Pancreas (tissue), 10 donors: ENCODE data around the gene SLC49A3. TPM values are rescaled to one million over a fixed set of nuclear protein-coding genes. Genes with fewer than 3 reads are reported as not detected.

ENCODE experiments used
- ATAC-seq, 4 donors: fragments of 200-7000 bp; cut with Tn5 transposase; one replicate each; pipeline versions ENCODE4 v1.8.0 to v1.9.1; 2020; ENCODE audit warnings: mild to moderate bottlenecking in 4 of 4, moderate library complexity in 4 of 4
- DNase-seq, 6 donors: peaks; one replicate each; pipeline ENCODE4 v3.0.0-alpha.2; 2020
- FAIRE-seq: peaks from 2 replicates; lab custom pipeline; 2012; peaks lifted over from hg19 to GRCh38; lab: Jason Lieb, UNC
- H3K27ac ChIP-seq, 4 donors: fragments of 200-600 bp; sonication (generic); 1 replicate in 3 of 4; 2 replicates in 1 of 4; pipeline versions ENCODE4 v1.5.0 to v1.8.0; 2020
- H3K27me3 ChIP-seq, 4 donors: fragments of 200-600 bp; one replicate each; pipeline ENCODE4 v1.8.0; 2021
- H3K36me3 ChIP-seq, 3 donors: fragments of 200-600 bp; sonication (generic) in 1 of 3; one replicate each; pipeline versions ENCODE4 v1.5.0 to v1.8.0; 2020 to 2021
- H3K4me1 ChIP-seq, 3 donors: fragments of 200-600 bp; one replicate each; pipeline ENCODE4 v1.8.0; 2021
- H3K4me3 ChIP-seq, 4 donors: fragments of 200-600 bp; sonication (generic) in 2 of 4; one replicate each; pipeline versions ENCODE4 v1.5.0 to v1.8.0; 2020 to 2021
- H3K9me3 ChIP-seq, 4 donors: fragments of 200-600 bp; one replicate each; pipeline ENCODE4 v1.8.0; 2021
- CTCF ChIP-seq, 4 donors: fragments of 200-600 bp; sonication (generic) in 3 of 4; IDR thresholded peaks; one replicate each; pipeline versions ENCODE4 v1.5.0 to v1.8.0; 2021; ENCODE audit warnings: antibody characterized with exemption in 4 of 4
- WGBS, 2 donors: extraction: QIAGEN DNeasy Blood & Tissue Kit; methylation state at CpG; one replicate each; pipeline ENCODE4 v1.1.7; 2013; 5-methylcytosine and 5-hydroxymethylcytosine counted together
- intact Hi-C, 3 donors: fragments of 100-400 bp; cut with DNase I; formaldehyde crosslinking; loops; one replicate each; pipeline versions ENCODE4 v1.11.1 to v1.14.2; 2022
- polyA plus RNA-seq, 2 donors: library from polyadenylated mRNA; stranded (reverse); fragments of 200-250 nt; gene quantifications; one replicate each; pipeline ENCODE4 v1.2.3, GENCODE V29; 2013
- total RNA-seq, 6 donors: library from RNA; stranded (reverse); fragmentation: NEBNext Ultra II Directional in 4 of 6; extraction: Animal tissue kit (Norgen Biotek cat#: 25700) in 4 of 6; gene quantifications; one replicate each; pipeline versions ENCODE4 v1.2.1 to v1.2.4, GENCODE V29; 2021 to 2023
- donor health status: healthy with polysubstance abuse.
- donor health status: DM: no; HTN: no; CAD: no; lungs with moderate emphysema.
- donor health status: DM: no; HTN: no; CAD: no.
- donor health status: control.
- donor health status: control.
- donor health status: Bipolar disorder and iron deficiency.
- donor health status: DM: yes; HTN: yes; CAD: no.
- donor health status: DM: no; HTN: no; CAD: no.
- donor health status: DM: no; HTN: no; CAD: no.
- donor health status: DM: yes; HTN: yes; CAD: no.

The SLC49A3 gene
- total and polyA plus RNA-seq, 8 donors = 3.3 to 20.8 (median 6.1) TPM

- Histone ChIP-seq H3K9me3 (no peaks in the 10 kb centered on the region), H3K4me3 (no peak overlapping the region), H3K4me1 (no peaks in the 10 kb centered on the region), H3K27ac (no peak overlapping the region), H3K36me3 (peaks cover 4 to 30% (median 19%) of the 10 kb centered on the region in 3 donors), H3K27me3 (no peaks in the 10 kb centered on the region)
- no peak for ATAC-seq
- WGBS, 2 donors = 97 to 98% methylated on average over 27 of the region's 27 CpGs
- intact Hi-C loops = no loop called here
- DNase-seq = no peak
- no peak for FAIRE-seq
- no peak for TF ChIP-seq CTCF (IDR thresholded peaks at IDR 0.05)
These were observed 41.6 kb upstream of the SLC49A3 start for GRCh38 chr4:730511-730910.

- no peaks in the 10 kb centered on the region for H3K4me1 ChIP-seq
- FAIRE-seq (no peak), DNase-seq (peak in 1 of 6 donors; percentile 18), ATAC-seq (peak in 1 of 4 donors; percentile 12)
- no peaks in the 10 kb centered on the region for H3K9me3 ChIP-seq
- no peak for TF ChIP-seq CTCF (IDR thresholded peaks at IDR 0.05)
- H3K36me3 ChIP-seq = peaks cover 3 to 23% (median 12%) of the 10 kb centered on the region in 3 donors
- intact Hi-C loops = no loop called here
- no peaks in the 10 kb centered on the region for H3K27me3 ChIP-seq
- WGBS, 2 donors = 92 to 95% methylated on average over 20 of the region's 20 CpGs
- H3K4me3 ChIP-seq = no peak overlapping the region
- H3K27ac ChIP-seq = no peak overlapping the region
These were observed 40.7 kb upstream of the SLC49A3 start for GRCh38 chr4:729336-730315.

- DNase-seq (no peak), FAIRE-seq (no peak), ATAC-seq (no peak)
- Histone ChIP-seq H3K9me3 (no peaks in the 10 kb centered on the region), H3K4me1 (no peaks in the 10 kb centered on the region), H3K36me3 (peaks cover 0 to 9% (median 2%) of the 10 kb centered on the region in 3 donors), H3K27ac (no peak overlapping the region), H3K27me3 (no peaks in the 10 kb centered on the region), H3K4me3 (no peak overlapping the region)
- intact Hi-C loops = no loop called here
- WGBS, 2 donors = 72 to 82% methylated on average over 6 of the region's 6 CpGs
- no peak for TF ChIP-seq CTCF (IDR thresholded peaks at IDR 0.05)
These were observed 38.6 kb upstream of the SLC49A3 start for GRCh38 chr4:727576-727975.

GRCh38 chr4:726838-727237 is 37.9 kb upstream of the SLC49A3 start:
- H3K9me3 ChIP-seq = no peaks in the 10 kb centered on the region
- H3K27ac ChIP-seq = no peak overlapping the region
- 87 to 92% methylated on average over 17 of the region's 17 CpGs for WGBS, 2 donors
- DNase-seq = peak in 2 of 6 donors; percentile 20 to 28
- H3K27me3 ChIP-seq = no peaks in the 10 kb centered on the region
- H3K4me1 ChIP-seq = no peaks in the 10 kb centered on the region
- no peak overlapping the region for H3K4me3 ChIP-seq
- no peak for FAIRE-seq
- intact Hi-C loops = no loop called here
- H3K36me3 ChIP-seq = peaks cover 0 to 9% (median 3%) of the 10 kb centered on the region in 3 donors
- TF ChIP-seq CTCF (IDR thresholded peaks at IDR 0.05) = no peak
- peak in 2 of 4 donors; percentile 13 to 19 for ATAC-seq
